DMS114 treated with DMSO at 0.1 percent for 48 hours (cell line): ENCODE measurements around the gene COBL.

Experiments
- DNase-seq: peaks from one replicate; lab custom pipeline; 2025; ENCODE audit not compliant: unreplicated experiment; lab: John Stamatoyannopoulos, UW

Gene COBL

DNA sequence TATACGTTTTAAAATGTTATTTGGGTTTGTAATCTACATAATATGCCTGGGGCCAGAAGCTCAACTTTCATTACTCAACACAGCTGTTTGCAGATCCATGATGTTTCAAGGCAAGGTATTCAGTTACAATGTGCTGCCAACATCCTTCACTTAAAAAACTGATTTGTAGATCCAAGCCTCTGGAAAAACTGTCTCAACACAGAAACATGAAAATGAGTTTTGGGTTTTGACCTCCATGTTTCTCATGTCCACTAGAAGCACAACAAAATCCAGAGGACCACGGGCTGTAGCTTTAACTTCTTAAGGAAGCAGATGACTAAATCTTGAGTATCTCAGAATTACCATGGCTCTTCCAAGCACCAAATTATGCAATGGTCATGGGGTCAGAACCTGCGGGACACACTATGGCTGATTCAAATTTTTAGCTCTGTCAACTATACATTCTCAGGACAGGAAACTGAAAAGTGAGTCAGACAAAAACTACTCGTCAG is 286.9 kb downstream of the COBL start:
- no peak for DNase-seq

GRCh38 chr7:51029131-51029530 is 287.5 kb downstream of the COBL start:
- DNase-seq = no peak

GRCh38 chr7:51027935-51028830 is 288.4 kb downstream of the COBL start:
- no peak for DNase-seq

DNA sequence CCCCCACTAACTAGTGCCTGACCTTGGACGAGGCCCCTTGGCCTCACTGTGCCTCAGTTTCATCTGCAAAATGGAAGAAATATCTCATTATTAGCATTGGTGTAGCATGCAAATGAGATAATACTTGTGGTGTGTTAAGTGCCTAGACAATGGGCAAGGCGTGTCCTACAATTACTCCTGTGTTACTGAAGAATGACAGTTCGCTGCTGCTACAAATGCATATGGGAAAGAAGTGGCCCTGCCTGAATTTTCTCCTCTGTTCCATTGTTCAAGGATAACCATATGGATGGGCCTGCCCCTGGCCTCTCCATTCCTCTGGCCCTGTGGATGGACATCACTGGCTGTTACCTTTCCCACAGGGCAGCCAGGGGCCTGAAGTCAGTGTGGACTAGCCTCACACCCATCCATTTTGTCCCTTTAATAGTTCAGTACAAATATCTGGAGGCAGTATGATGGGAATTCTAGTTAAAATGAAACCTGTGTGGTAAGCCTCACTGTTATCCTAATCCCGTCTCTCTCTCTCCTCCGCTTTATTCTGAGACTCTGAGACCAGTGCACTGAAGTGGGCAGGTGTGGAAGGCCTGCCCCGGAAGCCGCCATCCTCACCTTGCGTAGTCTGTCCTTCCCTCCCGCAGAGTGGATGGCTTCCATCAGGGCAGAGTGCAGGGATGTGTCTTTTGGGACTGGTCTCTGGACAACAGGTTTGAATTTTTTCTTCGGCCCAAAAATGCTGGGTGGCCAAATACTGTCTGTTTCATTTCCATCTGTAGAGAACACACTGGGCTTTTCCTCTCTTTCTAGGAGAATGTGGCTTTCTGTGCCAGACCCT is 289.3 kb downstream of the COBL start:
- no peak for DNase-seq

DNA sequence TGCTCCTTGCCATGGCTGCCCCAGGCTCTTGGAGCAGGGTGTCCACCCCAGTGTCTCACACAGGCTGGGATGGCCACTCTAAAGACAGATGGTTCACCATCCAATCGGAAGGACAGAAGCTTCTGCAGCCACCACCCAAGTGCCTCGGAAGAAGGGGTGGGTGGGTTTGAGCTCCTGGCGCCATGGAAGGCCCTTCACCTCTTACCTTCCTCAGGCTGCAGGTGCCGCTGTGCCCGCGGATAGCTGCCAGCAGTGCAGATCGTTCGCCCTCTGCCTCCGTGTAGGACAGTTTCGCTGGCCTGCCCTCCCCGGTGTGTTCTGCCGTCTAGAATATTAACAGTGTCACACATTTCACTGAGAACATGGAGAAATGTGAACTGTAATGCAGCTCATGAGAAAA is 290.3 kb downstream of the COBL start:
- DNase-seq = no peak

GRCh38 chr7:51025668-51026067 is 290.9 kb downstream of the COBL start:
- DNase-seq = no peak

DNA sequence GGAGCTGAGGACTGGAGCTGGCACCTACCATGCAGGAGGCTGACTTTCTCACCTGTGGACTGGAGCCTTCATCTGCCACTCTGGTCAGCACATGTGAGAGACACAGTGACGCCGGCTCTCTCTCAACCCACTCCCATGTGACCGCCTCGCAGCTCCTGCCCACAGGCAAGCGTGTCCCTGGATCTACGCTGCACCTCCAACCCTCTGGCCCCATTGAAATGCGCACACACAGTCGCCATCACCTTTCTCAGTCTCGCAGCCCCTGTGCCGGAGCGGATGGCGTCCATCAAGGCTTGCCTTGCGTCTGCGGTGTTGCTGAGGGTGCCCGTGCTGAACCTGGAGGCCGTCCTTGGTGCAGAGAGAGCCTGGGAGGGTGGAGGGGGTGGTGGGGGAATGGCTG is 291.7 kb downstream of the COBL start:
- DNase-seq = no peak

- no peak for DNase-seq
Observed at GRCh38 chr7:51023547-51023946, 293.1 kb downstream of the COBL start.

- no peak for DNase-seq
Observed at GRCh38 chr7:51022821-51023220, 293.8 kb downstream of the COBL start.

DNA sequence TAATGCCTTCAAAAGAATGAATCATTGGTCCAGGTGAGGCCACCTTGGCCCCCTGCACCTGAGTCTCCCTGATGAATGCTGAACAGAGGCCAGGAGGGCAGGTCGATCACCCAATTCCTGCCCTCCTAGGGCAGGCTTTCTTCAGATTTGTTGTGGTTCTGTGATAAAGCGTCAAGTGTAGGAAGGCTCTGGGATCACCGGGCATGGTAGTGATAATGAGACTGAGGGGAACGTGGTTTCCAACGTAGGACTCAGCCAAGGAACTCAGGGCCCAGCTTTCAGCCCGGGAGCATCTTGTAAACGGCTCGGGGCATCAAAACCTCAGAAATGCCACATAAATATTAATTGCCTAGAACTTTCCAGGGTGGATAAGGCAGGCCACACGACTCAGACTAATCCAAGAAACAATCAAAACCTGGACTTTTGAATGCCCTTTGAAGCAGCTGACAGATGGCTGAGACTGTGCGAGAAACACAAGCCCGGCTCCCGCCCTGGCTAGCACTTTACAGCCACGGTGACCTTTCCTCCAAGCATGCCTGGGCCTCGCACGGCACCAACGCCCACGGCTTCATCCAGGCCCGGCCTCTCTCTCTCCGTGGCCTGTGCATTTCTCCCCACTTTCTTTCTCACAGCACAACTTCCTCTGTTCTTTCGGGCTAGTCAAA is 294.6 kb downstream of the COBL start:
- DNase-seq = no peak

- DNase-seq = no peak
Observed at GRCh38 chr7:51020944-51021343, 295.7 kb downstream of the COBL start.

DNA sequence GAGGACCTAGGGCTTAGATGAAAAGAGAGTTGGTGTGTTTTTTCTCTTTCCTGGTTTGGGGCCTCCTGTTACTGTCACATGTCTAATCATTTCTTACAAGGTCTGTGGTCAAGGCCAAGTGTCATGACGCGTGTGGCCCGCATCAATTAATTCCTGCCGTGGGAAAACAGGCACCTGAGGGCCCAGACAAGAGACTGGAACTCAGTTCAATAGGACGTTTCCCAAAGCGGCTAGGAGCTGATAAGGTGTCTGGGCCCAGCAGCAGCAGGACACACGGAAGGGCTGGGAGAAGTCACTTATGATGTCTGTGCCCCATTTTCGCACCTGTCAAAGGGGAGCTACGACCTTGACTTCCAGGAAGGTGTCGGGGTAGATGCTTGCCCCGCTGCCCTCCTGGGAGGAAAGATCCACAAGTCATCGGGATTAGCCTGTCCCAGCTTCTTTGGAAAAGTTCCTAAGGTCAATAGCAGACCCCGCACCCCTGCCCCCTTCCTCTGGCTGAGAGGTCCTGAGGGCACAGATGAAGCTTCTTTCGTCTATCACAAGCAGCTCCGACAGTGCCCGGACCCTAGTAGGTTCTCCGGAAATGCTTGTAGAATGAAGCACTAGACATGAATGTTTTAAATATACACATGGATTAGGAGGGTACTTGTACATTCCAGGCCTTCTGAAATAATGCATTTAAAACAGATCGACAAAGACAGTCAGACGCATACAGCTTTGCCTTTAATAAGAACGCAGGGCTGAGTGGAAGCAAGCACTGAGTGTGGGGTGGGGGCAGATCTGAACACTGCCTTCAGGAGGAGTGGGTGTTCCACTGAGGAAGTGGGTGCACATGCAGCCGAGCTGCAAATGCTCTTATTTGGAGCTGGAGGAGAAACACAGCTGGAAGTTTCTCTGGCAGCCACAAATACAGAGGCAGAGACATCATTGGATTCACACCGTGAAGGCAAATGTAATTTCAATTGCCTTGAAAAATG is 296.4 kb downstream of the COBL start:
- no peak for DNase-seq

DNA sequence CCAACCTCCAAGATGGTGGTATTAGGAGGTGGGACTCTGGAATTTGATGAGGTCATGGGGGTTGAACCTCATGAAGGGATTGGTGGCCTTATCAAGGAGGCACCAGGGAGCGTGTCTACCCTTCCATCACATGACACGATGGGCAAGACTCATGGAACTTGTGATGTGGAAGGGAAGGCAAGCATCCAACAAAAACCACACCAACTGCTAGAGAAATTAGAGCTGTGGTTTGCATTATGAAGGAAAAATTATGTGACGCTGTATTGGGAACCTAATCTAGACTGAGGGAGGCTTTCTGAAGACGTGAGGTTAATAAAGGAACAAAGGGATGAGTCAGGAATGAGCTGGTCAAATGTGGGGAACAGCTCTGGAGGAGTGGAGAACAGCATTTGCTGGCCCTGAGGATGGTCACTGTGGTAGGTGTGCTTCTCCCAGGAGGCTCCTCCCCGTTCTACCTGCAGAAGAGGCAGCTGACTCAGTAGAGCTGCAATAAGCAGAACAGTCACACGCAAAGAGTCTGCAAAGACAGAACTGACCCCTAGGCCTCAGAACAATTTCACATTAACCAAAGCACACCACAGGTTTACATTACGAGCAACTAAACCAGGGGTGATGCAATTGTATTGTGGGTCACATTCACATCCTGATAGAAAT is 297.3 kb downstream of the COBL start:
- no peak for DNase-seq

- no peak for DNase-seq
Observed at GRCh38 chr7:51017576-51018535, 298.8 kb downstream of the COBL start.

- DNase-seq = no peak
Observed at GRCh38 chr7:51016546-51016945, 300.1 kb downstream of the COBL start.

- no peak for DNase-seq
Observed at GRCh38 chr7:51015581-51015980, 301.0 kb downstream of the COBL start.

- no peak for DNase-seq
Observed at GRCh38 chr7:51014811-51015210, 301.8 kb downstream of the COBL start.

DNA sequence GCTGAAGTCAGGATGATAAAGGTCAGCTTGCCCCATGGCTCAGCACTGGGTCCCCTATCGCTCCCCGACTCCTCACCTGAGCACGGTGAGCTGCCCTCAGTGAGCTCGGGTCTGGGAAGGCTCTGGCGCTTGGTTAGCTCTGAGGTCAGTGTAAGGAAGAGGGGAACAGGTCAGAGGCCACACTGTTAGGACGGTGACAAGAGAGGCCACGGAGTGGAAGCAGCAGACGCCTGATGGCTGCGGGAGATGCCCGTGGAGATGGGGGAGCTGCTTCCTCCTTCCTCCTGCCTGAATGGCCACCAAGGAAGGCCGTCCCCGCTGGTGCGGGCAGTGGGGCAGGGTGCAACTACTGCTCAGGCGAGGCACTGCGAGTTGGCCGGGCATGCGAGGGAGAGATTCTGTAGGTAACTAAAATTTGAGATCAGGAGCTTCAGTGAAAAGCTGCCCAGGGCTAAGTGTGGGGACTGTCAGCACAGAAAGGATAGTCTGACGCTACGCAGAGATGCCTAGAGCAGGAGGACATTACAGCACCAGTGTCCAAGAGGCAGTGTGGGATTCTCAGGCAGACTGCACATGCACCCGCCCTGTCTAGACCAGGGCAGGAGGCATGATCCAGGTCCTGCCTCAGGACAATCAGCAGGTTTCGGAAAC is 302.6 kb downstream of the COBL start:
- DNase-seq = no peak
